ENCODE measurements around the gene SPINT2.
"Not testable (repeated sequence)": the region's sequence is repeated elsewhere in the genome, so short reads cannot be mapped to it uniquely, and the experiment has no call there.

Gene SPINT2

GRCh38 chr19:38264486-38265212, at the start of gene SPINT2:
TSS of gene SPINT2 (plus strand) at chr19:38264573. CDS start at chr19:38264893, 320 bp downstream.
- no peak for FAIRE-seq

GRCh38 chr19:38216785-38217641, 47.4 kb upstream of the SPINT2 start:
- no peak for FAIRE-seq

GRCh38 chr19:38218204-38218603, 46.2 kb upstream of the SPINT2 start:
- FAIRE-seq: no peak

GRCh38 chr19:38219221-38219620, 45.2 kb upstream of the SPINT2 start:
- no peak for FAIRE-seq

- FAIRE-seq: no peak
These were observed 43.0 kb upstream of the SPINT2 start for GRCh38 chr19:38221421-38221820.

GRCh38 chr19:38221919-38222830, 42.2 kb upstream of the SPINT2 start:
- no peak for FAIRE-seq

GRCh38 chr19:38223119-38223523, 41.3 kb upstream of the SPINT2 start:
- FAIRE-seq: no peak

GRCh38 chr19:38223617-38224013, 40.8 kb upstream of the SPINT2 start:
- FAIRE-seq: no peak

GRCh38 chr19:38224014-38224862, 40.1 kb upstream of the SPINT2 start, which contains the start of gene DPF1:
TSS of gene DPF1 (minus strand) at chr19:38224222. CDS start at chr19:38224142, 80 bp downstream.
- no peak for FAIRE-seq

GRCh38 chr19:38224863-38225218, 39.5 kb upstream of the SPINT2 start:
- FAIRE-seq: not testable (repeated sequence)

GRCh38 chr19:38227287-38228004, 36.9 kb upstream of the SPINT2 start:
- FAIRE-seq: no peak

- no peak for FAIRE-seq
These were observed 36.4 kb upstream of the SPINT2 start for GRCh38 chr19:38228005-38228377.

- FAIRE-seq: no peak
These were observed 35.6 kb upstream of the SPINT2 start for GRCh38 chr19:38228491-38229439.

GRCh38 chr19:38229585-38230073, 34.7 kb upstream of the SPINT2 start:
- FAIRE-seq: no peak

- not testable (repeated sequence) for FAIRE-seq
These were observed 33.8 kb upstream of the SPINT2 start for GRCh38 chr19:38230506-38231133.

- no peak for FAIRE-seq
These were observed 32.5 kb upstream of the SPINT2 start for GRCh38 chr19:38231918-38232317.

- no peak for FAIRE-seq
These were observed 30.6 kb upstream of the SPINT2 start for GRCh38 chr19:38233740-38234251.

- FAIRE-seq: no peak
These were observed 29.8 kb upstream of the SPINT2 start for GRCh38 chr19:38234615-38235014.

GRCh38 chr19:38239816-38240215, 24.6 kb upstream of the SPINT2 start:
- FAIRE-seq: no peak
